ENCODE results near the gene SLC44A1. TPM values are rescaled to one million over a fixed set of nuclear protein-coding genes. Genes with fewer than 3 reads are reported as not detected.

Gene SLC44A1
- total and polyA plus RNA-seq, 10 of the 15 experiments (the other 5 are each of a cell fraction or from before 2014, with no cell fraction given) = 2.4 to 21.2 (median 12.4) TPM

DNA sequence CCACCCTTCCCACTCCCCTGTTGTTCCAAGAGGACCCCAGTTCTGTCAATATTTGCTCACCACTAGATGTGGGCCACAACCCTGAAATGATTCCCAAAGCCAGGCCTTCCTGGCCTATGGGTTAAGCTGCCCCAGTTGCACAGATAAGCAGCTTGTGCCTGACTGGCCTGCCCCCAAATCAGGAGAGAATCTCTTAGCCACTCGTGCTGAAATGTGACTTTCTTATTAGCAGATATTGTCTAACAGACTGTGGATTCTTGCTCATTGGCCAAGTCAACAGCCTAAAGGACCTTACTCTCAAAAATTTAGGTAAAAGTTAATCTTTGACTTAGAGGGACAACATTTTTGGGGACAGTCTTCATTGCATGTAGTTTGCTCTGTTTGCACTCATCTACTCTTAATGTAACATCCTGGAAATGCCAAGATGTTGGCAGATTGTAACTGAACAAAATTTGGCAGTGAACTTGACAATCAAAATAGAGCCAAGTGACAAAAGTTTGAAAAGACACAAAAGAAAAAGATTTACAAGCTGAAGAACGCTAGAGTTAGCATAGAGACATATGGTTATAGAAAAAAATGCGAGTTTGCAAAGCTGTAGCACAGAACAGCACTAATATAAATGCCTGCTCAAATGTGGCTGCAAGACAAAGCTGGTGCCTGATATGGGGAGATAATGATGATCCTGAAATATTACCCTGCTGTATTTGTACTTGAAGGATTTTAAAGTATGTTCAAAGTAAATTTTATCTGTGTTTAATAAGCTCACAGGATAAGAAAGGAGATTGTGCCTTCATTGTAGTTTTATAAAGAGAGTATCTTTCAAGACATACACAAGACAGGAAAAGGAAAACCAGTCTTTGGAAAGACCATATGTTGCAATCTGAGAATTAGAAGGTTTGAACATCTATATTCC, 174.4 kb downstream of the SLC44A1 start:
- Histone ChIP-seq H3K36me3 (ENCODE audit: control insufficient read depth in 2 of 2, insufficient read depth in 2 of 2, low read length in 1 of 2) (no peaks in the 10 kb centered on the region), H2AFZ (ENCODE audit: control insufficient read depth, low read depth, low read length) (no peak overlapping the region), H3K27me3 (replicated peaks in 1 of 2; ENCODE audit: control insufficient read depth in 2 of 2, insufficient read depth in 2 of 2, low read length in 1 of 2) (no peaks in the 10 kb centered on the region), H3K9me3 (replicated peaks; ENCODE audit: control insufficient read depth, insufficient read depth, low read length) (no peaks in the 10 kb centered on the region), H3K4me2 (ENCODE audit: control insufficient read depth, insufficient read depth) (no peak overlapping the region), H4K20me1 (ENCODE audit: control insufficient read depth, insufficient read depth) (no peaks in the 10 kb centered on the region), H3K79me2 (ENCODE audit: control insufficient read depth, insufficient read depth, low read length) (no peaks in the 10 kb centered on the region), H3K4me1 (ENCODE audit: control insufficient read depth, insufficient read depth, low read length) (peaks cover 9% of the 10 kb centered on the region), H3K9ac (ENCODE audit: control insufficient read depth, insufficient read depth, low read length) (no peak overlapping the region), H3K4me3 (no peak overlapping the region), H3K27ac (ENCODE audit: control insufficient read depth, insufficient read depth) (no peak overlapping the region)
- in situ Hi-C loops (cut with MboI) = loop anchor here (5.0 kb wide), 3 partner anchors 262 to 642 kb away; no protein-coding TSS in a partner anchor
- intact Hi-C loops (cut with micrococcal nuclease; ENCODE audit: unreplicated experiment) = loop anchor here (5.0 kb wide), 1 partner anchor 492 kb away; the partner anchor contains the start of gene ABCA1
- FAIRE-seq (no peak), DNase-seq (ENCODE audit: low read depth, low spot score) (no peak), ATAC-seq (no peak)
- BruUV-seq (replicated peaks) = no TSS peak
- ChIA-PET SMC1A (ENCODE audit: uncharacterized antibody, unreplicated experiment) (interaction anchor here (0.6 to 3.1 kb wide), 6 partner anchors 10 to 639 kb away, joined by 3 to 10 read pairs (median 4); no protein-coding TSS in a partner anchor), POLR2A (interaction anchor here (0.6 kb wide), 2 partner anchors 357 to 1511 kb away, joined by 3 read pairs; no protein-coding TSS in a partner anchor), CTCF (interaction anchor here (1.0 to 7.3 kb wide), 8 partner anchors 10 to 556 kb away, joined by 3 to 66 read pairs (median 4); no protein-coding TSS in a partner anchor), RAD21 (ENCODE audit: unreplicated experiment) (interaction anchor here (0.8 to 1.7 kb wide), 6 partner anchors 88 to 556 kb away, joined by 3 to 6 read pairs (median 3); partner anchors contain the start of genes FKTN and SLC44A1)
- whole genome bisulfite sequencing (ENCODE audit: insufficient coverage, insufficient replicate concordance, low lambda C conversion rate, missing lambda C conversion rate) = 93% methylated on average over 3 of the region's 3 CpGs
- TF ChIP-seq MEF2A (IDR thresholded peaks at IDR 0.05; ENCODE audit: insufficient read depth, low read depth, low read length) (no peak), RCOR1 (conservative IDR thresholded peaks at IDR 0.05; ENCODE audit: low read depth, low read length) (no peak), EZH2 (IDR thresholded peaks at IDR 0.05; ENCODE audit: borderline replicate concordance, control insufficient read depth, low read depth, low read length) (no peak), BACH1 (IDR thresholded peaks at IDR 0.05; ENCODE audit: borderline replicate concordance) (no peak), NFIC (IDR thresholded peaks at IDR 0.05; ENCODE audit: low read depth, low read length) (no peak), HDAC2 (IDR thresholded peaks at IDR 0.05) (no peak)
- TF ChIP-seq, protein P1, sequence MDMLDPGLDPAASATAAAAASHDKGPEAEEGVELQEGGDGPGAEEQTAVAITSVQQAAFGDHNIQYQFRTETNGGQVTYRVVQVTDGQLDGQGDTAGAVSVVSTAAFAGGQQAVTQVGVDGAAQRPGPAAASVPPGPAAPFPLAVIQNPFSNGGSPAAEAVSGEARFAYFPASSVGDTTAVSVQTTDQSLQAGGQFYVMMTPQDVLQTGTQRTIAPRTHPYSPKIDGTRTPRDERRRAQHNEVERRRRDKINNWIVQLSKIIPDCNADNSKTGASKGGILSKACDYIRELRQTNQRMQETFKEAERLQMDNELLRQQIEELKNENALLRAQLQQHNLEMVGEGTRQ (IDR thresholded peaks at IDR 0.05; ENCODE audit: borderline replicate concordance, low read depth, low read length) = no peak
- TF ChIP-seq, protein P2, sequence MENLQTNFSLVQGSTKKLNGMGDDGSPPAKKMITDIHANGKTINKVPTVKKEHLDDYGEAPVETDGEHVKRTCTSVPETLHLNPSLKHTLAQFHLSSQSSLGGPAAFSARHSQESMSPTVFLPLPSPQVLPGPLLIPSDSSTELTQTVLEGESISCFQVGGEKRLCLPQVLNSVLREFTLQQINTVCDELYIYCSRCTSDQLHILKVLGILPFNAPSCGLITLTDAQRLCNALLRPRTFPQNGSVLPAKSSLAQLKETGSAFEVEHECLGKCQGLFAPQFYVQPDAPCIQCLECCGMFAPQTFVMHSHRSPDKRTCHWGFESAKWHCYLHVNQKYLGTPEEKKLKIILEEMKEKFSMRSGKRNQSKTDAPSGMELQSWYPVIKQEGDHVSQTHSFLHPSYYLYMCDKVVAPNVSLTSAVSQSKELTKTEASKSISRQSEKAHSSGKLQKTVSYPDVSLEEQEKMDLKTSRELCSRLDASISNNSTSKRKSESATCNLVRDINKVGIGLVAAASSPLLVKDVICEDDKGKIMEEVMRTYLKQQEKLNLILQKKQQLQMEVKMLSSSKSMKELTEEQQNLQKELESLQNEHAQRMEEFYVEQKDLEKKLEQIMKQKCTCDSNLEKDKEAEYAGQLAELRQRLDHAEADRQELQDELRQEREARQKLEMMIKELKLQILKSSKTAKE (IDR thresholded peaks at IDR 0.05; ENCODE audit: low read depth, poor library complexity, severe bottlenecking) = no peak
- TF ChIP-seq, protein P3, sequence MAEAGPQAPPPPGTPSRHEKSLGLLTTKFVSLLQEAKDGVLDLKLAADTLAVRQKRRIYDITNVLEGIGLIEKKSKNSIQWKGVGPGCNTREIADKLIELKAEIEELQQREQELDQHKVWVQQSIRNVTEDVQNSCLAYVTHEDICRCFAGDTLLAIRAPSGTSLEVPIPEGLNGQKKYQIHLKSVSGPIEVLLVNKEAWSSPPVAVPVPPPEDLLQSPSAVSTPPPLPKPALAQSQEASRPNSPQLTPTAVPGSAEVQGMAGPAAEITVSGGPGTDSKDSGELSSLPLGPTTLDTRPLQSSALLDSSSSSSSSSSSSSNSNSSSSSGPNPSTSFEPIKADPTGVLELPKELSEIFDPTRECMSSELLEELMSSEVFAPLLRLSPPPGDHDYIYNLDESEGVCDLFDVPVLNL (IDR thresholded peaks at IDR 0.05; ENCODE audit: low read depth, low read length) = no peak
- TF ChIP-seq, protein P4, sequence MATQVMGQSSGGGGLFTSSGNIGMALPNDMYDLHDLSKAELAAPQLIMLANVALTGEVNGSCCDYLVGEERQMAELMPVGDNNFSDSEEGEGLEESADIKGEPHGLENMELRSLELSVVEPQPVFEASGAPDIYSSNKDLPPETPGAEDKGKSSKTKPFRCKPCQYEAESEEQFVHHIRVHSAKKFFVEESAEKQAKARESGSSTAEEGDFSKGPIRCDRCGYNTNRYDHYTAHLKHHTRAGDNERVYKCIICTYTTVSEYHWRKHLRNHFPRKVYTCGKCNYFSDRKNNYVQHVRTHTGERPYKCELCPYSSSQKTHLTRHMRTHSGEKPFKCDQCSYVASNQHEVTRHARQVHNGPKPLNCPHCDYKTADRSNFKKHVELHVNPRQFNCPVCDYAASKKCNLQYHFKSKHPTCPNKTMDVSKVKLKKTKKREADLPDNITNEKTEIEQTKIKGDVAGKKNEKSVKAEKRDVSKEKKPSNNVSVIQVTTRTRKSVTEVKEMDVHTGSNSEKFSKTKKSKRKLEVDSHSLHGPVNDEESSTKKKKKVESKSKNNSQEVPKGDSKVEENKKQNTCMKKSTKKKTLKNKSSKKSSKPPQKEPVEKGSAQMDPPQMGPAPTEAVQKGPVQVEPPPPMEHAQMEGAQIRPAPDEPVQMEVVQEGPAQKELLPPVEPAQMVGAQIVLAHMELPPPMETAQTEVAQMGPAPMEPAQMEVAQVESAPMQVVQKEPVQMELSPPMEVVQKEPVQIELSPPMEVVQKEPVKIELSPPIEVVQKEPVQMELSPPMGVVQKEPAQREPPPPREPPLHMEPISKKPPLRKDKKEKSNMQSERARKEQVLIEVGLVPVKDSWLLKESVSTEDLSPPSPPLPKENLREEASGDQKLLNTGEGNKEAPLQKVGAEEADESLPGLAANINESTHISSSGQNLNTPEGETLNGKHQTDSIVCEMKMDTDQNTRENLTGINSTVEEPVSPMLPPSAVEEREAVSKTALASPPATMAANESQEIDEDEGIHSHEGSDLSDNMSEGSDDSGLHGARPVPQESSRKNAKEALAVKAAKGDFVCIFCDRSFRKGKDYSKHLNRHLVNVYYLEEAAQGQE (IDR thresholded peaks at IDR 0.05; ENCODE audit: low read depth, low read length) = no peak
- TF ChIP-seq, protein P5, sequence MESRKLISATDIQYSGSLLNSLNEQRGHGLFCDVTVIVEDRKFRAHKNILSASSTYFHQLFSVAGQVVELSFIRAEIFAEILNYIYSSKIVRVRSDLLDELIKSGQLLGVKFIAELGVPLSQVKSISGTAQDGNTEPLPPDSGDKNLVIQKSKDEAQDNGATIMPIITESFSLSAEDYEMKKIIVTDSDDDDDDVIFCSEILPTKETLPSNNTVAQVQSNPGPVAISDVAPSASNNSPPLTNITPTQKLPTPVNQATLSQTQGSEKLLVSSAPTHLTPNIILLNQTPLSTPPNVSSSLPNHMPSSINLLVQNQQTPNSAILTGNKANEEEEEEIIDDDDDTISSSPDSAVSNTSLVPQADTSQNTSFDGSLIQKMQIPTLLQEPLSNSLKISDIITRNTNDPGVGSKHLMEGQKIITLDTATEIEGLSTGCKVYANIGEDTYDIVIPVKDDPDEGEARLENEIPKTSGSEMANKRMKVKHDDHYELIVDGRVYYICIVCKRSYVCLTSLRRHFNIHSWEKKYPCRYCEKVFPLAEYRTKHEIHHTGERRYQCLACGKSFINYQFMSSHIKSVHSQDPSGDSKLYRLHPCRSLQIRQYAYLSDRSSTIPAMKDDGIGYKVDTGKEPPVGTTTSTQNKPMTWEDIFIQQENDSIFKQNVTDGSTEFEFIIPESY (IDR thresholded peaks at IDR 0.05) = no peak

All from GM12878 (cell line).